Measurements from ENCODE around the gene LSM10.

GRCh38 chr1:36443297-36443696 lies 45.6 kb upstream of the LSM10 start:
- TF ChIP-seq POLR2AphosphoS5 (IDR thresholded peaks at IDR 0.05; ENCODE audit: low read depth, low read length) (no peak), TAF1 (IDR thresholded peaks at IDR 0.05; ENCODE audit: low read depth, low read length) (no peak)
